HFF-Myc (cell line): ENCODE data around the gene RNF215.
"Not testable (repeated sequence)": the region's sequence is repeated elsewhere in the genome, so short reads cannot be mapped to it uniquely, and the experiment has no call there.

Experiments used
- DNase-seq: peaks from one replicate; pipeline ENCODE4 v3.0.0-alpha.2; 2011; ENCODE audit warnings: low read depth; ENCODE audit errors: extremely low read depth
- H3K4me3 ChIP-seq: replicated peaks from 2 replicates; pipeline ENCODE4 v1.5.1; 2011; ENCODE audit warnings: low read depth, mild to moderate bottlenecking, control low read depth, low read length
- TF ChIP-seq, protein P1 (sequence below): IDR thresholded peaks from 2 replicates; pipeline ENCODE4 v1.5.1; 2012; ENCODE audit warnings: mild to moderate bottlenecking, low read depth, low read length, control low read depth; ENCODE audit errors: missing control alignments

Gene RNF215

DNA sequence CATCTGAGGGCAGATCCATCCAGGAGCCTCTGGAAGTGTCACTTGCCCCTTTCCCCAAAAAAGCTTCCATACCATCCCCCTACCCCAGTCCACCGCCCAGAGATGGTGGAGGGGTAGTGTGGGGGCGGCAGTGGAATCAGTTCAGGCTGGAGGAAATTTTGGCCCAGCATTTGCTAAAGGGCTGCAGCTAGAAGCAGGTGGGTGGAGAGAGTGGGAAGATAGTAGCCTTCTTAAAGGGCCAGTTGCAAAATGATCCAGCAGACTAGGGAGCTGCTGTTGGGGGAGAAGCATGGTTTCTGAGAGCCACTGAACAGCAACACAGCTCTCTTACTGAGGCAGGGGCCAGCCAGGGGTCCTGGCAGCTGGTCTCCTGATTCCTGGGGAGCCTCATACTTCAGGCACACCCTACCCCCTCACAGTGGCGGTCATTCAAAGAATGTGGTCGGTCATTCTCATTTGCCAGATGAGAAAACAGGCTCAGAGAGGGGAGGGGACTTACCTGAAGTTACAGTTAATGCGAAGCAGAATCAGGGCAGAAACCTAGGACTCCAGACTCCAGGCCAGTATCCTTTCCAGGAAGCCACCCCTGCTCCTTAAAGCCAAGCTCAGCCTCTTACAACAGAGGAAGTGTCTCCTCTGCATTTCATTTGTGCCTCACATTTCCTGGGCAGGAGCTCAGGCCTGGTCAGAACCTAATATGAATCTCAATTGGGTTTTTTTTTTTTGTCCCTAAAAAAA lies 15.0 kb upstream of the RNF215 start:
- TF ChIP-seq, protein P1, sequence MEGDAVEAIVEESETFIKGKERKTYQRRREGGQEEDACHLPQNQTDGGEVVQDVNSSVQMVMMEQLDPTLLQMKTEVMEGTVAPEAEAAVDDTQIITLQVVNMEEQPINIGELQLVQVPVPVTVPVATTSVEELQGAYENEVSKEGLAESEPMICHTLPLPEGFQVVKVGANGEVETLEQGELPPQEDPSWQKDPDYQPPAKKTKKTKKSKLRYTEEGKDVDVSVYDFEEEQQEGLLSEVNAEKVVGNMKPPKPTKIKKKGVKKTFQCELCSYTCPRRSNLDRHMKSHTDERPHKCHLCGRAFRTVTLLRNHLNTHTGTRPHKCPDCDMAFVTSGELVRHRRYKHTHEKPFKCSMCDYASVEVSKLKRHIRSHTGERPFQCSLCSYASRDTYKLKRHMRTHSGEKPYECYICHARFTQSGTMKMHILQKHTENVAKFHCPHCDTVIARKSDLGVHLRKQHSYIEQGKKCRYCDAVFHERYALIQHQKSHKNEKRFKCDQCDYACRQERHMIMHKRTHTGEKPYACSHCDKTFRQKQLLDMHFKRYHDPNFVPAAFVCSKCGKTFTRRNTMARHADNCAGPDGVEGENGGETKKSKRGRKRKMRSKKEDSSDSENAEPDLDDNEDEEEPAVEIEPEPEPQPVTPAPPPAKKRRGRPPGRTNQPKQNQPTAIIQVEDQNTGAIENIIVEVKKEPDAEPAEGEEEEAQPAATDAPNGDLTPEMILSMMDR, result no peak
- DNase-seq, result no peak

DNA sequence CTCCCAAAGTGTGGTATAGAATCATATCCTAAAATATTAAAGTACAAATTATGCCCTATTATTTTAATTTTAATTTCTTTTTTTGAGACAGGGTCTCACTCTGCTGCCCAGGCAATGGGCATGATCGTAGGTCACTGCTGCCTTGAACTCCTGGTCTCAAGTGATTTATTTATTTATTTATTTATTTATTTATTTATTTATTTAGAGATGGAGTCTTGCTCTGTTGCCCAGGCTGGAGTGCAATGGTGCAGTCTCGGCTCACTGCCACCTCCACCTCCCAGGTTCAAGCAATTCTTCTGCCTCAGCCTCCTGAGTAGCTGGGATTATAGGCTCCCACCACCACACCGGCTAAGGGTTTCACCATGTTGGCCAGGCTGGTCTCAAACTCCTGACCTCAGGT lies 13.8 kb upstream of the RNF215 start:
- not testable (repeated sequence) for H3K4me3 ChIP-seq, DNase-seq

More for the DNA sequence above, 15.0 kb upstream of the RNF215 start:
- no peak overlapping the region for H3K4me3 ChIP-seq

DNA sequence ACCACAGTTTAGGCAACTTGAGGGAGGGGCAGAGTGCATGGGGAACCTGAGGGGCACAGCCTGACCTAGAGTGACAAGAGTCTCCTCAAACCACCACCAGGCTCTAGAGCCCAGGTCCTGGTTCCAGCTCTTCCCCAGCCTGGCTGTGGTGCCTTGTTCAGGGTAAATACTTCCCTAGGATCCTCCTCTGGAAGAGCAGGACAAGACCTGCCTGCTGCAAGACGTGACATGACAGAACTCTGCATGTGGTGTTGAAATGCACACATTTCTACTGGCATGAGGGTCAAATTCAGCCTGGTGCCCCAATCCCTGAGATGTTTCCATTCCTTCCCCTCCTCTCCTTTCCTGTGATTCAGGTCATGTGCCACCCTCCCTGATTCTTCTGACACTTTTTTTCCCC lies 12.9 kb upstream of the RNF215 start:
- H3K4me3 ChIP-seq, result no peak overlapping the region
- TF ChIP-seq, protein P1, result no peak
- no peak for DNase-seq

DNA sequence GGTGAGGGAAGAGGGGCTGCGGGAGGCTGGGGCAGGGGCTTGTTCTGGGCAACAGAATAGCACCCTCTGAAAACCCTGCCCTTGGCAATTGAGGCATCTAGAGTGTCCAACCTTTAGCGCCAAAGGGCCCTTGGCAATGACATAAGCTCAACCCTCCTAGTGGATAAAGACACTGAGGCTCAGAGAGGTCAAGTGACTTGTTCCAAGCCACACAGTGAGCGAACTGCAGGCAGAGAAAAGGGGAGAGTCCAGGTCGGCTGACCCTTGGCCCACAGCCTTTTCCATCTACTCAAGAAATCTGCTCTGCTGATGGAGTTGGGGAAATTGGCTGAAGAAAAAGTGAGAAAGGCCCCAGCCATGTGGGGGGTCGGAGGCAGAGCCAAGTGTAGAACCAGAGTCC lies 12.5 kb upstream of the RNF215 start:
- TF ChIP-seq, protein P1, result no peak
- H3K4me3 ChIP-seq, result no peak overlapping the region
- no peak for DNase-seq

- H3K4me3 ChIP-seq, result no peak overlapping the region
- TF ChIP-seq, protein P1, result no peak
- no peak for DNase-seq
These were observed 11.8 kb upstream of the RNF215 start for GRCh38 chr22:30398685-30399680.

- TF ChIP-seq, protein P1, result no peak
- peak overlapping the region; percentile 60 for H3K4me3 ChIP-seq
- no peak for DNase-seq
These were observed 10.7 kb upstream of the RNF215 start for GRCh38 chr22:30397656-30398635.
